Testis (tissue), 3 donors: ENCODE results near the gene EWSR1. TPM values are rescaled to one million over a fixed set of nuclear protein-coding genes. Genes with fewer than 3 reads are reported as not detected.

Experiments used
- DNase-seq: peaks from one replicate; pipeline ENCODE4 v3.0.0-alpha.2; 2019
- H3K27ac ChIP-seq, 2 donors: fragments of 200-600 bp; sonication (generic); one replicate each; pipeline ENCODE4 v1.5.1; 2019
- H3K27me3 ChIP-seq: fragments of 200-600 bp; sonication (generic); one replicate; pipeline ENCODE4 v1.5.1; 2019
- H3K36me3 ChIP-seq: fragments of 200-600 bp; sonication (generic); one replicate; pipeline ENCODE4 v1.5.1; 2017; ENCODE audit warnings: low read depth; ENCODE audit errors: missing control alignments
- H3K4me1 ChIP-seq: fragments of 200-600 bp; sonication (generic); one replicate; pipeline ENCODE4 v1.5.1; 2019
- H3K4me3 ChIP-seq, 2 donors: fragments of 200-600 bp; sonication (generic); one replicate each; pipeline ENCODE4 v1.5.1; 2017 to 2019
- H3K9me3 ChIP-seq: fragments of 200-600 bp; sonication (generic); one replicate; pipeline ENCODE4 v1.5.1; 2017
- POLR2A ChIP-seq: fragments of 450-650 bp; IDR thresholded peaks from one replicate; pipeline ENCODE4 v1.6.1; 2017; ENCODE audit warnings: antibody characterized with exemption, mild to moderate bottlenecking, moderate library complexity
- WGBS, 2 donors: methylation state at CpG; one replicate each; pipeline ENCODE4 v1.1.5; 2018; 5-methylcytosine and 5-hydroxymethylcytosine counted together
- intact Hi-C: fragments of 100-400 bp; cut with DNase I; formaldehyde crosslinking; loops from one replicate; pipeline ENCODE4 v1.15.1; 2023; ENCODE audit warnings: low total_unique reads
- polyA plus RNA-seq: library from polyadenylated mRNA; stranded (reverse); fragments of 350-450 nt; fragmentation: Illumina TruSeq; extraction: RNeasy Lipid Tissue Mini Kit (QIAGEN cat#74804); gene quantifications from one replicate; pipeline ENCODE4 v1.2.3, GENCODE V29; 2014; ENCODE audit warnings: low read depth, low replicate concordance; ENCODE audit not compliant: insufficient read depth
- total RNA-seq, 2 donors: library from RNA; depleted of rRNA; stranded (reverse); fragments of >200 nt; gene quantifications; one replicate each; pipeline ENCODE4 v1.2.3, GENCODE V29; 2016
- TF ChIP-seq, protein P1 (sequence below), 3 experiments: fragments of 450-650 bp in 2 of 3; fragments of 200-600 bp in 1 of 3; sonication (generic) in 1 of 3; IDR thresholded peaks; one replicate each; pipeline ENCODE4 v1.5.1; 2016 to 2019; ENCODE audit warnings: antibody characterized with exemption in 3 of 3, mild to moderate bottlenecking in 2 of 3, moderate library complexity in 1 of 3

The EWSR1 gene
- total and polyA plus RNA-seq, 3 donors from 2014 or later, result 286 to 451 (median 336) TPM

DNA sequence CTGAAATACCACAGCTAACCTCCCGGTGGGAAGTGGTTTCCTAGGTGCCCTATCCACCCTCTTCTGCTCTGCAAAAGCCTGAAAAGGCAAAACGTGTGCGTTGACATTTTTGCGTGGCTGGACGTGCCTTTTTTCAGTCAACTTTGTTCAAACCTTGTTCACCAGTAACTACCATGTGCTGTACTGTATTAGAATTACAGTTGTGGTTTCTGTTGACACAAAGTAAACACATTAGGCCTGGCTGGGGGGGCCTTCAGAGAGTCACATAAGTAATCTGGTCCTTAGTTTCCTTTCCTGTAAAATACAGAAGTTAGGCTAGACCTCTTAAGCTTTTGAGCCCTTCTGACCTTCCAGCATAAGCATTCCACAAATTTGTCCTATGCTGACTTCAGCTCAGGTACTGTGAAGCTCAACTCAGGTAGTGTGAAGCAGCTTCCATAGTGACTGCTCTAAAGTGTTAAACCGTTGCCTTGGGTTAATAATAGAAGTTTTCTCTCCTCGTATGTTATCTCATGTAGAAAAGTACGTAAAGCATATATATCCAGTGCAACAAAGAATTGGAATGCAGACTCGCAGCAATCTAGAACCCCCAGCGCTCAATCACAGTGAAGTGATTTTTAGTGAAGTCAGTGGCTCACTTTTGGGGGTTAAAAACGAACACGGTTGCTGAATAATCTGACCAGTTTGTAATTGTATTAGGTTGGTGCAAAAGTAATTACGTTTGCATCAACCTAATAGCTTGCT lies 1.8 kb downstream of the EWSR1 start:
- intact Hi-C loops, result no loop called here
- H3K27me3 ChIP-seq, result no peaks in the 10 kb centered on the region

DNA sequence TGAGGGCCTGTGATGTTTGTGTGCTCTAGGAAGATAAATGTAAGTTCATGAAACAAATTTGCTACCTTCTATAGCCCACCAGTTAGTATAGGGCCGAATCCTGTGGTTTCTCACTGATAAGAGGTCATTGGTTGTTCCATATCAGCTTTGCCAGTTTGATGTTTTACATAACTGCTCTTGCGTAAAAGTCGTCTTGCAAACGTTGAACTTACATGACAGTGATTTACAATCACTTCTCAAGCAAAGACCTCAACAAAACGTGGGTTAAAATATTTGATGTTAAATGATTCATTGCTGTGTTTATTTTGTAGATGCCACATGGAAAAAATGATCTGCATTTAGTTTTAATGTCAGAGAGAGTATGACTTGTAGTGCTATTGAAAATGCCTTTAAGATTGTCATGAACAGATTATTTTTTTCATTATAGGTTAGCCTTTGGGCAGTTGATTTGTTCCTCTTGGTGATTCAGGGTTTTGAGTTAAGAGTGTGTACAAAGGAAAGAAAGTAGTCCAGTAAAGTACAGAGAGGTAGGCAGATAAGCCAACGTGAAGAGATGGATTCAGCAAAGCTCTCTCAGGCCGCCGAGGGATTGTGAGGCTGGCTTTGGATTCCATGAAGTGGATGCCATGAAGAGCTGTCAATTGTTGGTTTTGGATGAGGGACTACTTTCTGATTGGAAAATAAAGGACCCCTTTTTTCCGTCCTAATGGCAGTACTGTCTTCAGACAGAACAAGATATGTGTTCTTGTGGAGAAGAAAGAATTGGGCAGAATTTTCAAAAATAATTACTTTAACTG lies 2.6 kb downstream of the EWSR1 start:
- Histone ChIP-seq H3K27ac (no peak overlapping the region), H3K27me3 (no peaks in the 10 kb centered on the region), H3K36me3 (no peaks in the 10 kb centered on the region), H3K4me1 (peaks cover 46% of the 10 kb centered on the region), H3K4me3 (peak overlapping the region in 1 of 2 donors; percentile 98), H3K9me3 (no peaks in the 10 kb centered on the region)
- no peak for DNase-seq
- 12% methylated on average over 9 of the region's 9 CpGs for WGBS, 2 donors
- intact Hi-C loops, result no loop called here
- no peak for TF ChIP-seq POLR2A

More for the DNA sequence above, 1.8 kb downstream of the EWSR1 start:
- Histone ChIP-seq H3K4me3 (peak overlapping the region; percentile 96 to 98), H3K27ac (peak overlapping the region; percentile 95 to 99), H3K4me1 (peaks cover 46% of the 10 kb centered on the region), H3K36me3 (no peaks in the 10 kb centered on the region), H3K9me3 (no peaks in the 10 kb centered on the region)
- no peak for TF ChIP-seq POLR2A
- TF ChIP-seq, protein P1, sequence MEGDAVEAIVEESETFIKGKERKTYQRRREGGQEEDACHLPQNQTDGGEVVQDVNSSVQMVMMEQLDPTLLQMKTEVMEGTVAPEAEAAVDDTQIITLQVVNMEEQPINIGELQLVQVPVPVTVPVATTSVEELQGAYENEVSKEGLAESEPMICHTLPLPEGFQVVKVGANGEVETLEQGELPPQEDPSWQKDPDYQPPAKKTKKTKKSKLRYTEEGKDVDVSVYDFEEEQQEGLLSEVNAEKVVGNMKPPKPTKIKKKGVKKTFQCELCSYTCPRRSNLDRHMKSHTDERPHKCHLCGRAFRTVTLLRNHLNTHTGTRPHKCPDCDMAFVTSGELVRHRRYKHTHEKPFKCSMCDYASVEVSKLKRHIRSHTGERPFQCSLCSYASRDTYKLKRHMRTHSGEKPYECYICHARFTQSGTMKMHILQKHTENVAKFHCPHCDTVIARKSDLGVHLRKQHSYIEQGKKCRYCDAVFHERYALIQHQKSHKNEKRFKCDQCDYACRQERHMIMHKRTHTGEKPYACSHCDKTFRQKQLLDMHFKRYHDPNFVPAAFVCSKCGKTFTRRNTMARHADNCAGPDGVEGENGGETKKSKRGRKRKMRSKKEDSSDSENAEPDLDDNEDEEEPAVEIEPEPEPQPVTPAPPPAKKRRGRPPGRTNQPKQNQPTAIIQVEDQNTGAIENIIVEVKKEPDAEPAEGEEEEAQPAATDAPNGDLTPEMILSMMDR (IDR thresholded peaks at IDR 0.05), result no peak
- WGBS, 2 donors, result 5 to 7% methylated on average over 13 of the region's 13 CpGs
- no peak for DNase-seq

DNA sequence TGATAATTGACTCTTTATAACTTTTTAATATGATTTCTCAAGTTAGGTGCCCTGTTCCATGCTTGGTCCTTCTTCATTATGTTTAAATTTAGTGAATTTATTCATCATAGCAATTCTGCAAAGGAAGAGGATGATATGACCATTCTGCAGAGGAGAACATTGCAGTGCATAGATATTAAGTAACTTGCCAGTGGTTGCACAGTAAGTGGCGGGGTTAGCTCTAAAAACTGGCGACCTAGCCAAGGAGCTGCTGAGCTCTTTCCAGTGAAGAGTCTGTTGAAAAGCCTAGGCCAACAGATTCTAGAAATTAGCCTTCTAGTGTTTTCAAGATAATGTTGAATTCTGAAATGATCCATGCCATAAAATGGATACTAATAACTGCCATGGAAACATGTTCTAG lies 4.6 kb downstream of the EWSR1 start:
- WGBS, 2 donors, result 73 to 76% methylated on average over 2 of the region's 2 CpGs
- TF ChIP-seq POLR2A, result no peak
- TF ChIP-seq, protein P1 (IDR thresholded peaks at IDR 0.05), result no peak
- no peaks in the 10 kb centered on the region for H3K27me3 ChIP-seq
- DNase-seq, result no peak
- H3K36me3 ChIP-seq, result no peaks in the 10 kb centered on the region
- no peaks in the 10 kb centered on the region for H3K9me3 ChIP-seq
- no peak overlapping the region for H3K27ac ChIP-seq
- H3K4me3 ChIP-seq, result no peak overlapping the region
- intact Hi-C loops, result no loop called here
- peaks cover 30% of the 10 kb centered on the region for H3K4me1 ChIP-seq

DNA sequence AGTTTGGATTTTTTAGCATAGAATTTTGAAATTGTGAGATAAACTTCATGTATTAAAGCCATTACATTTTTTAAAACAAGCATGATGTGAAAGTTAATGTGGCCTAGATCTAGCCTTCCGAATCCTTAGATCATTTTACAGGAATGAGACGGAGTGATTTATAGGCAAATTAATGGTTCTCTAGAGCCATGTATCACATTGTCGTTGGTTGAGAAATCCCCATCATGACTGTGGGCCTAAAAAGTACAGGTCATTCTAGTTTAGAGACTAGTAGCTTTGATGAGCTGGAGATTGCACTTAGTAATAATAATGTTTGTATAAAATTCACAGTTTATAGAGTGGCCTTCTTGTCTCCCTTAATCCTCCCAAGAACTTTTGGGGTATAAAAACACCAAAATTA lies 7.1 kb downstream of the EWSR1 start:
- no peak for TF ChIP-seq POLR2A
- TF ChIP-seq, protein P1 (IDR thresholded peaks at IDR 0.05), result no peak
- Histone ChIP-seq H3K9me3 (no peaks in the 10 kb centered on the region), H3K4me1 (peaks cover 20% of the 10 kb centered on the region), H3K27ac (no peak overlapping the region), H3K27me3 (no peaks in the 10 kb centered on the region), H3K36me3 (no peaks in the 10 kb centered on the region), H3K4me3 (no peak overlapping the region)
- intact Hi-C loops, result no loop called here
- DNase-seq, result no peak
- 66 to 68% methylated on average over 3 of the region's 3 CpGs for WGBS, 2 donors

DNA sequence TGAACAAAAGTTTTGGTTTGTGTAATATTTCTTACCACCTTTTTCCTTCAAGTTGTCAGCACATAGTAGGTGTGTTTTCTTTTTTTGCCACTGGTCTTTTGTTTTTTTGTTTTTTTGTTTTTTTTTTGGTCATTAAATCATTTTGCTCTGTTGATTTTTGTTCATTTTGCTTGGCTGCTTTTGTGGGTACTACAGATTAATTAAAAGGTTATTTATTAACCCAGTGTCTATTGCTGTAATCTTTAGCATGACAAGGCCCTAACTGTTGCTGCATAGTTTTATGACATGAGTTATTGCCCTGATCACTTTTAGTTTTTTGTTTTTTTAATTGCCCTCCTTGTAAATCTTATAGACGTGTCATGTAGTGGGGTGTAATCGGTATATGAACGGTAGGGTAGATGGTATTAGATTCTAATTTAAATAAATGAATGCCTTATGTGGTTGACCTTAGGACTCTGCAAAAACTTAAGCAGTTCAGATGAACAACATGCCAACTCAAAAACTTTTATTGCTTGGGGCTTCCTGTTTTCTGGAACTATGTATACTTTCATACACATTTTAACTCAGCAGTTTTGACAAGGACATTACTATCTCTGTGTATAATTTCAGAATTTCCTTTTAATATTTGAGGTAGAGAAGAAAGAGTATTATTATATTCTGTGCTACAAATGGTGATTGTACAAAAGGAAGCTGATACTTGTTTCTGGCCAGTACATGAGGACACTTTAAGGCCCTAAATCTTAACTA lies 7.9 kb downstream of the EWSR1 start:
- Histone ChIP-seq H3K27ac (no peak overlapping the region), H3K4me1 (peaks cover 12% of the 10 kb centered on the region), H3K9me3 (no peaks in the 10 kb centered on the region), H3K36me3 (no peaks in the 10 kb centered on the region), H3K4me3 (no peak overlapping the region), H3K27me3 (no peaks in the 10 kb centered on the region)
- DNase-seq, result no peak
- WGBS, 2 donors, result 54 to 77% methylated on average over 3 of the region's 3 CpGs
- TF ChIP-seq, protein P1 (IDR thresholded peaks at IDR 0.05), result no peak
- TF ChIP-seq POLR2A, result no peak
- intact Hi-C loops, result no loop called here
